Measurements from ENCODE around the gene MAP1LC3C. TPM values are rescaled to one million over a fixed set of nuclear protein-coding genes. Genes with fewer than 3 reads are reported as not detected.
"Not testable (repeated sequence)": the region's sequence is repeated elsewhere in the genome, so short reads cannot be mapped to it uniquely, and the experiment has no call there.

Gene MAP1LC3C
- polyA plus RNA-seq, 3 donors from 2014 or later = not detected

GRCh38 chr1:242005866-242006535 is 7.1 kb upstream of the MAP1LC3C start:
- no peak overlapping the region for H3K4me3 Mint-ChIP-seq
- H3K27me3 Mint-ChIP-seq (ENCODE audit: low read depth in 3 of 3) = peaks cover 2 to 5% (median 2%) of the 10 kb centered on the region in 3 donors
- DNase-seq = no peak
- no peaks in the 10 kb centered on the region for H3K36me3 Mint-ChIP-seq
- no peaks in the 10 kb centered on the region for H3K4me1 Mint-ChIP-seq
- no peaks in the 10 kb centered on the region for H3K9me3 Mint-ChIP-seq
- no peak overlapping the region for H3K27ac Mint-ChIP-seq

GRCh38 chr1:242004751-242005495 is 6.0 kb upstream of the MAP1LC3C start:
- H3K36me3 Mint-ChIP-seq = no peaks in the 10 kb centered on the region
- no peaks in the 10 kb centered on the region for H3K9me3 Mint-ChIP-seq
- H3K27ac Mint-ChIP-seq = no peak overlapping the region
- no peak for DNase-seq
- H3K4me3 Mint-ChIP-seq = no peak overlapping the region
- peaks cover 2 to 5% (median 2%) of the 10 kb centered on the region in 3 donors for H3K27me3 Mint-ChIP-seq (ENCODE audit: low read depth in 3 of 3)
- H3K4me1 Mint-ChIP-seq = no peaks in the 10 kb centered on the region

- DNase-seq = no peak
- Mint-ChIP-seq H3K36me3 (no peaks in the 10 kb centered on the region), H3K4me3 (no peak overlapping the region), H3K4me1 (peaks cover 3 to 7% of the 10 kb centered on the region in 2 donors), H3K9me3 (no peaks in the 10 kb centered on the region), H3K27me3 (ENCODE audit: low read depth in 3 of 3) (peaks cover 2 to 10% (median 5%) of the 10 kb centered on the region in 3 donors), H3K27ac (no peak overlapping the region)
These were observed 3.6 kb upstream of the MAP1LC3C start for GRCh38 chr1:242002510-242002909.

- no peaks in the 10 kb centered on the region for H3K36me3 Mint-ChIP-seq
- H3K27ac Mint-ChIP-seq = no peak overlapping the region
- H3K4me1 Mint-ChIP-seq = peaks cover 3 to 7% of the 10 kb centered on the region in 2 donors
- peaks cover 2 to 10% (median 5%) of the 10 kb centered on the region in 3 donors for H3K27me3 Mint-ChIP-seq (ENCODE audit: low read depth in 3 of 3)
- no peak overlapping the region for H3K4me3 Mint-ChIP-seq
- no peaks in the 10 kb centered on the region for H3K9me3 Mint-ChIP-seq
- DNase-seq = no peak
These were observed 3.2 kb upstream of the MAP1LC3C start for GRCh38 chr1:242002072-242002471.

GRCh38 chr1:242000434-242000833 is 1.5 kb upstream of the MAP1LC3C start:
- Mint-ChIP-seq H3K27me3 (ENCODE audit: low read depth in 3 of 3) (peaks cover 0 to 10% (median 0%) of the 10 kb centered on the region in 3 donors), H3K36me3 (no peaks in the 10 kb centered on the region), H3K4me1 (peaks cover 3 to 7% of the 10 kb centered on the region in 2 donors), H3K9me3 (no peaks in the 10 kb centered on the region), H3K4me3 (no peak overlapping the region), H3K27ac (no peak overlapping the region)
- DNase-seq = no peak

GRCh38 chr1:241998412-241998921 is 431 bp downstream of the MAP1LC3C start:
- Mint-ChIP-seq H3K36me3 (no peaks in the 10 kb centered on the region), H3K9me3 (no peaks in the 10 kb centered on the region), H3K4me1 (peaks cover 3 to 7% of the 10 kb centered on the region in 2 donors), H3K4me3 (peak overlapping the region; percentile 61 to 73 (median 70)), H3K27ac (no peak overlapping the region), H3K27me3 (ENCODE audit: low read depth in 3 of 3) (peaks cover 2 to 12% (median 2%) of the 10 kb centered on the region in 3 donors)
- peak; percentile 22 to 54 (median 45) for DNase-seq

- peak overlapping the region in 2 of 5 donors; percentile 27 to 35 for H3K4me3 Mint-ChIP-seq
- no peaks in the 10 kb centered on the region for H3K36me3 Mint-ChIP-seq
- DNase-seq = no peak
- no peaks in the 10 kb centered on the region for H3K9me3 Mint-ChIP-seq
- no peak overlapping the region for H3K27ac Mint-ChIP-seq
- H3K27me3 Mint-ChIP-seq (ENCODE audit: low read depth in 3 of 3) = peaks cover 2 to 13% (median 6%) of the 10 kb centered on the region in 3 donors
- peaks cover 3 to 7% of the 10 kb centered on the region in 2 donors for H3K4me1 Mint-ChIP-seq
These were observed 1.4 kb downstream of the MAP1LC3C start for GRCh38 chr1:241997401-241997998.

DNA sequence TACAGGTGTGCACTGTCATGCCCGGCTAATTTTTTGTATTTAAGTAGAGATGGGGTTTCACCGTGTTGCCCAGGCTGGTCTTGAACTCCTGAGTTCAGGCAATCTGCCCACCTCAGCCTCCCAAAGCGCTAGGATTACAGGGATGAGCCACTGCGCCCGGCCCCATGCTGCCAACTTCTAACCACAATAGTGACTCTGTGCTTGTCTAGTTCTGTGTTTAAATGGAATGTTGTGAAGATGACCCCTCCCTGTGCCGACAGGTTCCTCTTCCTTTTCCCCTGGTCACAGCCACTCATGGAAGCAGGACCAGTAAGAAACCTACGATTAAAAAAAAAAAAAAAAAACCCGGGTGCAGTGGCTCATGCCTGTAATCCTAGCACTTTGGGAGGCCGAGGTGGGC is 4.7 kb downstream of the MAP1LC3C start:
- Mint-ChIP-seq H3K4me1 (peaks cover 3 to 7% of the 10 kb centered on the region in 2 donors), H3K4me3 (no peak overlapping the region), H3K27ac (no peak overlapping the region), H3K36me3 (no peaks in the 10 kb centered on the region), H3K27me3 (ENCODE audit: low read depth in 3 of 3) (peaks cover 2 to 16% (median 6%) of the 10 kb centered on the region in 3 donors), H3K9me3 (no peaks in the 10 kb centered on the region)
- no peak for DNase-seq

- no peak overlapping the region for H3K27ac Mint-ChIP-seq
- H3K27me3 Mint-ChIP-seq (ENCODE audit: low read depth in 3 of 3) = peaks cover 2 to 10% (median 6%) of the 10 kb centered on the region in 3 donors
- DNase-seq = no peak
- no peak overlapping the region for H3K4me3 Mint-ChIP-seq
- H3K4me1 Mint-ChIP-seq = no peaks in the 10 kb centered on the region
- no peaks in the 10 kb centered on the region for H3K9me3 Mint-ChIP-seq
- no peaks in the 10 kb centered on the region for H3K36me3 Mint-ChIP-seq
These were observed 6.2 kb downstream of the MAP1LC3C start for GRCh38 chr1:241992734-241993133.

DNA sequence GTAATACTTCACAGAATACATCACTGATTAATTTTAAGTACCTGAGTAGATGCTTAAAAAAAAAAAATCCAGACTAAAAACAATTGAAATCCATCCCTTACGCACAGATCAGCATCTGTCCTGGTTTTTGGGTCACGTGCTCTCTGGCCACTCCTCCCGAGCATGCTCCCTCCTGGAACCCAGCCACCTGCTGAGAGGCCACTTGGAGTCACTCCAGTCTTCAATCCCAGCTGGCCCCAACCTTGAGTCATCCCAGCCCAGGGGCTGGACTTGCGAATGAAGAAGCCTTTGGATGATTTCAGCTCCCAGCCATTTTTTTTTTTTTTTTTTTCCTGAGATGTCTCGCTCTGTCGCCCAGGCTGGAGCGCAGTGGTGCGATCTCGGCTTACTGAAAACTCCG is 8.9 kb downstream of the MAP1LC3C start:
- Mint-ChIP-seq H3K27me3 (ENCODE audit: low read depth in 3 of 3) (peaks cover 2 to 10% (median 6%) of the 10 kb centered on the region in 3 donors), H3K36me3 (no peaks in the 10 kb centered on the region), H3K27ac (no peak overlapping the region), H3K4me3 (no peak overlapping the region), H3K4me1 (no peaks in the 10 kb centered on the region), H3K9me3 (no peaks in the 10 kb centered on the region)
- no peak for DNase-seq

DNA sequence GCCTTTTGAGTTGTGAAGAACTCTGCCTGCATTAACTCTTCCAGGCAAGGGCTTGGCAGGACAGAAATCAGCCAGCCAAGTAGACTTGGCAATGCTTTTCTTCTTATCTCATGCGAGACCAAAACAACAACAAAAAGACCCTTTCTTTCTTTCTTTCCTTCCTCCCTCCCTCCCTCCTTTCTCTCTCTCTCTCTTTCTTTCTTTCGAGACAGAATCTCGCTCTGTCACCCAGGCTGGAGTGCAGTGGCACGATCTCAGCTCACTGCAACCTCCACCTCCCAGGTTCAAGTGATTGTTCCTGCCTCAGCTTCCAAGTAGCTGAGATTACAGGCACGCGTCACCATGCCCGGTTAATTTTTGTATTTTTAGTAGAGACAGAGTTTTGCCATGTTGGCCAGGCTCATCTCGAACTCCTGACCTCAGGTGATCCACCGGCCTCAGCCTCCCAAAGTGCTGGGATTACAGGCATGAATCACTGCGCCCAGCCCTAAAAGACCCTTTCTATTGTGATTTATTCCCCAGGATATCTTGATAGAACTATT is 10.4 kb downstream of the MAP1LC3C start:
- not testable (repeated sequence) for H3K36me3 Mint-ChIP-seq, H3K9me3 Mint-ChIP-seq
- H3K27ac Mint-ChIP-seq = peak overlapping the region in 1 of 6 donors; percentile 41

DNA sequence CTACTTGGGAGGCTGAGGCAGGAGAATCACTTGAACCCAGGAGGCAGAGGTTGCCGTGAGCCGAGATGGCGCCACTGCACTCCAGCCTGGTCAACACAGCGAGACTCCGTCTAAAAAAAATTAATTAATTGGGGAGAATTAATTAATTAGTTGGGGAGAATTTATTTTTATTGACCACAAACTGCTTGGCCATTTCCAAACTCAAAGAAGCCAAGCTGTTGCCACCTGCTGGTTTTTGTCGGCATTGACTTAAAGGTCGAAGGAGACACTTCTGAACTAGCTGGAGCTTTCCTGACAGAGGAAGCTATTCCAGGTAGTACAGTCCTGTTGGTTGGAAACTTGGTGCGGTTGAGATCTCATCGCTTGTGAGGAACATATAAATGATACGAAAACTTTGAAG is 13.1 kb downstream of the MAP1LC3C start:
- DNase-seq = peak in 1 of 3 donors; percentile 8
- H3K9me3 Mint-ChIP-seq = no peaks in the 10 kb centered on the region

More for the DNA sequence above, 10.4 kb downstream of the MAP1LC3C start:
- DNase-seq; H3K4me3 Mint-ChIP-seq; H3K27me3 Mint-ChIP-seq (ENCODE audit: low read depth in 3 of 3); H3K4me1 Mint-ChIP-seq: not testable (repeated sequence)

DNA sequence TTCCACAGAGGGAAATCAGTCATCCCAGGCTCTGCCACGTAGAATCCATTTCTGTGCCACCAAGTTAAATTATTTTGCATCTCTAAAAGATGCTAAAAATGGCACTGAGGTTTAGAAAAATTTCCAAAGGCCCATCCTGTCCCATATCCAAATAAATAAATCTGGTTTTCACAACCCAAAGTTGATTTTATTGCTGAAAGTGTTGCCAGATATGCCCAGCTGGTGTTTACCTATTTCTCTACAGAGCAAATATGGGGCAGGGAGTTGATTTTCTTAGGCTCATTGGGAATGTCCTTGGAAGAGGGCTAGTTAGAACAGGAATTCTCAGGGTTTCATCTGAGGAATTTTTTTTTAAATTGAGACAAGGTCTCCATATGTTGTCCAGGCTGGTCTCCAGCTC is 19.0 kb downstream of the MAP1LC3C start:
- Mint-ChIP-seq H3K4me3 (no peak overlapping the region), H3K9me3 (no peaks in the 10 kb centered on the region), H3K4me1 (no peaks in the 10 kb centered on the region), H3K27ac (no peak overlapping the region), H3K27me3 (ENCODE audit: low read depth in 3 of 3) (peaks cover 0 to 5% (median 0%) of the 10 kb centered on the region in 3 donors), H3K36me3 (no peaks in the 10 kb centered on the region)
- DNase-seq = no peak

More for the DNA sequence above, 13.1 kb downstream of the MAP1LC3C start:
- H3K27me3 Mint-ChIP-seq (ENCODE audit: low read depth in 3 of 3) = peaks cover 0 to 5% (median 4%) of the 10 kb centered on the region in 3 donors
- no peaks in the 10 kb centered on the region for H3K36me3 Mint-ChIP-seq
- H3K4me3 Mint-ChIP-seq = no peak overlapping the region
- no peaks in the 10 kb centered on the region for H3K4me1 Mint-ChIP-seq
- H3K27ac Mint-ChIP-seq = no peak overlapping the region

DNA sequence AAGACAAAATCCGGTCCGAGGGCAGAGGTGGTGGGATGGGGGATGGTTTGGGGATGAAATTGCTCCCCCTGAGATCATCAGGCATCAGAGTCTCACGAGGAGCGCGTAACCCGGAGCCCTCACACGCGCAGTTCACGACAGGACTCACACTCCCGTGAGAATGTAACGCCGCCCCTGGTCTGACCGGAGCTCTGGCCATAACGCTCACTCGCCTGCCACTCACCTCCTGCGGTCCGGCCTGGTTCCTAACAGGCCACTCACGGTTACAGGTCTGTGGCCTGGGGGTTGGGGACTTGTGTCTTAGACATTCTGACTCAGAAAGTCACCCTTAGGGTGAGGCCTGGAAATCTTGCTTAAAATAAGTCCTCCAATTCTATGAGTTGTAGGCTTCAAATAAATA is 19.8 kb downstream of the MAP1LC3C start:
- Mint-ChIP-seq H3K9me3 (no peaks in the 10 kb centered on the region), H3K4me3 (no peak overlapping the region), H3K27ac (no peak overlapping the region), H3K4me1 (no peaks in the 10 kb centered on the region), H3K36me3 (no peaks in the 10 kb centered on the region), H3K27me3 (ENCODE audit: low read depth in 3 of 3) (peaks cover 0 to 5% (median 0%) of the 10 kb centered on the region in 3 donors)
- no peak for DNase-seq
